GM21515 (cell line): Measurements from ENCODE around the gene CPNE8.

Experiments
- ATAC-seq: cut with Tn5 transposase; IDR thresholded peaks from one replicate; pipeline ENCODE4 v1.9.1; 2021; ENCODE audit not compliant: unreplicated experiment

Gene CPNE8

DNA sequence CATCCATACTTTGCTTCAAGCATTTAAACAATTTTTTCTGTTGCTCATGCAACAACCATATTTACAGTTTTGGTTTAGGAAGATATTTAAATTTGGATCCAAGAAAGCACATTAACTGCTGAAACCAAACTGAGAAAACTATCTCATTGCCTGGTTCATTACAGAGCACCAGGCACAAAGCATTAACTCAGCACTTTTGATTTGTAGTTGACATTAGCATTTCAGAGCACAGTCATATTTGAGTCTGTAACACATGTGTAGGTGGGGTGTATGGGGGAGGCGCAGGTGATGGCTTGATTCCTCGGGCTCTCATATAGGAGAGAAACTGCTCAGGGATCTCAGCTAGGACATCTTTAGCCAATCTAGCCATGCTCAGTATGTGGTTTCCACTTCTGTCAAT lies 251.7 kb downstream of the CPNE8 start:
- no peak for ATAC-seq

DNA sequence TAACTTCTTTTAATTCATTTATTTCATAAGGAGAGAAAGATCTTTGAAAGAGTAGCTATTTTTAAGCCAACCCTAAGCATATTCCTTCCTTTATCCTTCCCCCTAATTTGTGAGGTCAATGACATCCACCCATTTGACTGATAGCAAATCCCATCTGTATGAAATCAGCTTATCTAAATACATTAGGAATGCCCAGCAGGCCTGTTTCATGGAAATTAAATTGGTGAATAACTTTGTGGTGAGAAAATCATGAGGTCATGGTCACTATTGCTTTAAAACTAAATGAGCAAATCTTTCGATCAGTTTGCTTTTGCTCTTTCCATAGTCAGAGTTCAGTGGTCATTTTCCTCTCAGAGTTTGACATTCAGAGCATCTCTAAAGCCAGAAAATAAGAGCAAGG lies 256.6 kb downstream of the CPNE8 start:
- ATAC-seq = no peak

- no peak for ATAC-seq
These were observed 259.2 kb downstream of the CPNE8 start for GRCh38 chr12:38646146-38646545.

- ATAC-seq = no peak
These were observed 265.8 kb downstream of the CPNE8 start for GRCh38 chr12:38639625-38640024.

DNA sequence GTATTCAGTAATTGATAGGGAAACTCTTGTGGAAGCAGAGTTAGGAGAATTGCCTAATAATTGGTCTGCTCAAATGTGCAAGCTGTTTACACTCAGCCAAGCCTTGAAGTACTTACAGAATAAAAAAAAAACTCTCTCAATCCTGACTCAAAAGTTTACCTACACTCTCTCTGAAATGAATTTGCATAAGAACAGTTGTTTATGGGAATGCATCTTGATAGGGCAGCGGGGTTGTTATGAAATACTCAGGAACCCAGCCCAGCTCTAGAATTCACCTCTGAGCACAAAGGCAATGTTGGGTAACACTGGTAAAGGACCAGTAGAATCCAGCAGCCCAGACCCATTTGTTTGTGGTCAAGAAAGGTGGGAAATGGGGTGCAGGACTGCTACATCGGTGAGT lies 267.0 kb downstream of the CPNE8 start:
- no peak for ATAC-seq

DNA sequence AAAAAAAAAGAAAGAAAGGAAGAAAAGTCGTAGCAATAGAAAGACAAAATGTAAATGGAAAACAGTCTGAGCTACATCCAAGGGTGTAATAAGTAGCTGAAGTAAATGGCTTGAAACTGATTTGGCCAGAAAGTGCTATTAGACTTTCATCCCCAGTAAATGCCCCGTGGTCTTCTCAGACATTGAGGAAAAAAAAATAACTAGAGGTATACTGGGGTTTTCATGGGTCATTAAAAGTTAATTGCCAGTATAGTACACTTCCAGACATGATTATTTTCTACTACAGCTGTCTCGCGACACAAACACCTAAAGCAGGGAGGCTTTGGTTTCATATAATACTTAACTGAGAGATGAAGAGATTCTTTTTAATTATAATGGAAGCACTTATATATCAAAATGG lies 271.9 kb downstream of the CPNE8 start:
- no peak for ATAC-seq

DNA sequence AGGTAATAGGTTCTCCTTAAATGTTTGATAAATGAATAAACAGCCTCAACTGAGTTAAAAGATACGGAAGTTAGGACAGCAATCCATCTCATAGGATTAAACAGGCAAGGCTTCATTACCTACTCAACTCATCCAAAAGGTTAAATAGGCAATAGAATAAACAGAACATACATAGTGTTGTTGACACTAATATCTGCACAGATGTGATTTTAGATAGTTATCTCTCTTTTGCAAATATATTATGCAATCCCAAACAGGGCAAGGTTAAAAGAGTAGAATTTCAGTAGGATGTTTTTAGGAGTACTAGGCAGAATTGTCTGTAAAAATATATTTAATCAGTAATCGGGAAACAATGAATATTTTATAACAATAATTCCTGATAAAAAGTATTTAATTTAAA lies 276.3 kb downstream of the CPNE8 start:
- no peak for ATAC-seq

- ATAC-seq = no peak
These were observed 277.1 kb downstream of the CPNE8 start for GRCh38 chr12:38628288-38628687.

DNA sequence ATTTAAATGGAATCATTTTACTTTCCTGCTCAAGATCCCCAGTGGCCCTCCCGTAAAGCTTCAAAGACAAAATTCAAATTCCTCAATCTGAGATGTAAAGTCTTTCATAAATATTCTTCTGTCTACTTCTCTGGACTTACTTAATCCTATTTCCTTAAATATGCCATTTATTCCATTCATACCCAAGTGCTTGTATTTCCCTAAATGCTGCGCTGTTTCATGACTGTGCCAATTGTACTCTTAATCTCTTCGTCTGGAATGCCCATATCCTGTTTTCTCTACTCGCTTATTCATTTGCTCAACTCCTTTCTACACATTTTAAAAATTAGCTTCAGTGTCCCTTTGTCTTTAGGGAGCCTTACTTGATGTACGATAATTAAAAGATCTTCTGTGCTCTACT lies 280.1 kb downstream of the CPNE8 start:
- no peak for ATAC-seq

DNA sequence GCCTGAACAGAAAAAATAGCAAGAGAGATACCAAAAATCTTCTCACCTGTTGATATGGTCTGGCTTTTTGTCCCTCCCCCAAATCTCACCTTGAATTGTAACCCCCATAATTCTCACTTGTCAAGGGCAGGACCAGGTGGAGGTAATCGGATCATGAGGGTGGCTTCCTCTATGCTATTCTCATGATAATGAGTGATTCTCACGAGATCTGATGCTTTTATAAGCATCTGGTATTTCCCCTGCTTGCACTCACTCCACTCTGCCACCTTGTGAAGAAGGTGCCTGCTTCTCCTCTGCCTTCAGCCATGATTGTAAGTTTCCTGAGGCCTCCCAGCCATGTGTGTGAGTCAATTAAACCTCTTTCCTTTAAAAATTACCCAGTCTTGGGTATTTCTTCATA lies 291.2 kb downstream of the CPNE8 start:
- ATAC-seq = no peak

- ATAC-seq = no peak
These were observed 294.5 kb downstream of the CPNE8 start for GRCh38 chr12:38610808-38611350.

GRCh38 chr12:38607295-38607694 lies 298.1 kb downstream of the CPNE8 start:
- ATAC-seq = no peak
